ENCODE data around the gene CLTRN.
"Not testable (repeated sequence)": the region's sequence is repeated elsewhere in the genome, so short reads cannot be mapped to it uniquely, and the experiment has no call there.

CLTRN gene

GRCh38 chrX:15664487-15665444 is at the start of gene CLTRN:
CLTRN (minus strand) TSS chrX:15664805; CDS start chrX:15664775, 30 bp downstream.
- no peak for DNase-seq (ENCODE audit: low spot score)

GRCh38 chrX:15704273-15704672 is 39.7 kb upstream of the CLTRN start:
- not testable (repeated sequence) for DNase-seq (ENCODE audit: low spot score)

- DNase-seq (ENCODE audit: low spot score), result not testable (repeated sequence)
Measured at GRCh38 chrX:15703809-15704208, 39.2 kb upstream of the CLTRN start.

GRCh38 chrX:15702488-15703371 is 38.1 kb upstream of the CLTRN start:
- no peak for DNase-seq (ENCODE audit: low spot score)

- no peak for DNase-seq (ENCODE audit: low spot score)
Measured at GRCh38 chrX:15696516-15696915, 31.9 kb upstream of the CLTRN start.

- no peak for DNase-seq (ENCODE audit: low spot score)
Measured at GRCh38 chrX:15694941-15695451, 30.4 kb upstream of the CLTRN start.

GRCh38 chrX:15686818-15687685 is 22.4 kb upstream of the CLTRN start:
- peak; percentile 51 for DNase-seq (ENCODE audit: low spot score)

GRCh38 chrX:15683193-15683592 is 18.6 kb upstream of the CLTRN start:
- DNase-seq (ENCODE audit: low spot score), result no peak

- no peak for DNase-seq (ENCODE audit: low spot score)
Measured at GRCh38 chrX:15681433-15681832, 16.8 kb upstream of the CLTRN start.

GRCh38 chrX:15680401-15680800 is 15.8 kb upstream of the CLTRN start:
- DNase-seq (ENCODE audit: low spot score), result no peak

- no peak for DNase-seq (ENCODE audit: low spot score)
Measured at GRCh38 chrX:15679246-15679645, 14.6 kb upstream of the CLTRN start.

GRCh38 chrX:15678339-15678738 is 13.7 kb upstream of the CLTRN start:
- no peak for DNase-seq (ENCODE audit: low spot score)

GRCh38 chrX:15676886-15677285 is 12.3 kb upstream of the CLTRN start:
- DNase-seq (ENCODE audit: low spot score), result no peak

GRCh38 chrX:15675490-15675921 is 10.9 kb upstream of the CLTRN start:
- peak; percentile 76 for DNase-seq (ENCODE audit: low spot score)

- DNase-seq (ENCODE audit: low spot score), result peak; percentile 80
Measured at GRCh38 chrX:15674841-15675489, 10.4 kb upstream of the CLTRN start.

- no peak for DNase-seq (ENCODE audit: low spot score)
Measured at GRCh38 chrX:15674514-15674840, 9.9 kb upstream of the CLTRN start.

GRCh38 chrX:15673970-15674369 is 9.4 kb upstream of the CLTRN start:
- no peak for DNase-seq (ENCODE audit: low spot score)

- DNase-seq (ENCODE audit: low spot score), result no peak
Measured at GRCh38 chrX:15672881-15673280, 8.3 kb upstream of the CLTRN start.

GRCh38 chrX:15663439-15663838 is 1.2 kb downstream of the CLTRN start:
- no peak for DNase-seq (ENCODE audit: low spot score)

- not testable (repeated sequence) for DNase-seq (ENCODE audit: low spot score)
Measured at GRCh38 chrX:15654804-15655203, 9.8 kb downstream of the CLTRN start.

- DNase-seq (ENCODE audit: low spot score), result no peak
Measured at GRCh38 chrX:15653961-15654360, 10.6 kb downstream of the CLTRN start.
